BJ (cell line): Measurements from ENCODE around the gene NDUFV1. TPM values are rescaled to one million over a fixed set of nuclear protein-coding genes. Genes with fewer than 3 reads are reported as not detected.
"Not testable (repeated sequence)": the region's sequence is repeated elsewhere in the genome, so short reads cannot be mapped to it uniquely, and the experiment has no call there.

Experiments
- CTCF ChIA-PET: fragments of 350-600 bp; formaldehyde crosslinking; extraction: SDS; loops from one replicate; lab custom pipeline; 2021; ENCODE audit warnings: antibody characterized with exemption, inconsistent platforms; lab: Yijun Ruan, JAX
- POLR2A ChIA-PET: fragments of 300-600 bp; sonication (Branson Sonifier 250); formaldehyde crosslinking; extraction: SDS; loops from one replicate; lab custom pipeline; 2021; ENCODE audit warnings: antibody characterized with exemption; lab: Charles Lee
- DNase-seq: peaks from one replicate; pipeline ENCODE4 v3.0.0-alpha.2; 2011; ENCODE audit warnings: low read depth
- H3K27me3 ChIP-seq: 2 replicates; pipeline ENCODE4 v1.6.0; 2011; ENCODE audit warnings: low read length; ENCODE audit not compliant: control insufficient read depth, insufficient read depth
- H3K36me3 ChIP-seq: 2 replicates; pipeline ENCODE4 v1.5.1; 2011; ENCODE audit warnings: low read length; ENCODE audit not compliant: control insufficient read depth, insufficient read depth
- H3K4me3 ChIP-seq: 2 replicates; pipeline ENCODE4 v1.5.1; 2011; ENCODE audit warnings: low read depth, mild to moderate bottlenecking, control low read depth, low read length
- polyA minus RNA-seq: library from RNA; depleted of rRNA, polyadenylated mRNA; stranded (reverse); fragments of >200 nt; gene quantifications from 2 replicates; pipeline ENCODE4 v1.2.3, GENCODE V29; 2011; rRNA and poly(A)+ RNA removed
- polyA plus RNA-seq: library from polyadenylated mRNA; depleted of rRNA; stranded (reverse); fragments of >200 nt; gene quantifications from 2 replicates; pipeline ENCODE4 v1.2.3, GENCODE V29; 2011; rRNA removed
- TF ChIP-seq, protein P1 (sequence below): IDR thresholded peaks from 2 replicates; pipeline ENCODE4 v1.5.1; 2011; ENCODE audit warnings: low read depth, mild to moderate bottlenecking, control low read depth, inconsistent platforms, low read length, moderate library complexity; ENCODE audit not compliant: insufficient read depth

The NDUFV1 gene
- polyA plus RNA-seq (97.9 and 149 TPM in 2 replicates), polyA minus RNA-seq (61.7 and 65.1 TPM in 2 replicates)

DNA sequence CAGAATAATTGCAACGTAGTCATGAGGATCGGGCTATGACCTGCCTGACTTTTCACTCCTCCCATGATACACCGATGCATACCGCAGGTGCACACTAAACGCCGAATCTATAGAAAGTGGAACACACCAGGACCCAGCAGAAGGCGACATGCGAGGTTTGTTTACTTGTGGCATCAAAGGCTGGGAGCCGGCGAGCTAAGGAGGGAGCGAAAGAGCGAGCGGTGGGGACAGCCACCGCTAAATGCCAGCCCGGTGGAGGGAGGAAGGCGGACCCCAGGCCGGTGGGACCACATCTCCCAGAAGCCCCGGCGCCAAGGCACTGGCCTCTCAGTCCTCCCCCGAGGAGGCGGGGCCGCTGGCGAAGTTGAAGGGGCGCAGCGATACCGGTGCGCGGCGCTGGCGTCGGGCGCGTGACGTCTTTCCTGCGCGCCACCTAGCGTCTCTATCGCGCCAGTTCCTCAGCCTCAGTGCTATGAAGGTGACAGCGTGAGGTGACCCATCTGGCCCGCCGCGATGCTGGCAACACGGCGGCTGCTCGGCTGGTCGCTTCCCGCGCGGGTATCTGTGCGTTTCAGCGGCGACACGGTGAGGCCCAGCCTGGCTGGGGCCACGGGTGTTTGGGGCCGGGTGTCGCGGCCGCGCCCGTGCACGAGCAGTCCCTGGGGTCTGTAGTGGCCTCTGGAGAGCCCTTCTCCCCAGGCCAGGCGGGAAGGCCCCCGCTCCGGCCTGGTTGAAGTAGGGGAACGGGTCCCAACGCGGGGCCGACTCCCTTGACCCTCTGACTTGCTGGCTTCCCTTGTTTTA is at the start of gene NDUFV1:
Gene NDUFV1 (plus strand): TSS at position 445 of the 804 bp plus-strand sequence. CDS start 69 bp downstream, at position 514.
- ChIA-PET POLR2A (no interaction called here), CTCF (no interaction called here)
- peak; percentile 41 for DNase-seq
- TF ChIP-seq, protein P1, sequence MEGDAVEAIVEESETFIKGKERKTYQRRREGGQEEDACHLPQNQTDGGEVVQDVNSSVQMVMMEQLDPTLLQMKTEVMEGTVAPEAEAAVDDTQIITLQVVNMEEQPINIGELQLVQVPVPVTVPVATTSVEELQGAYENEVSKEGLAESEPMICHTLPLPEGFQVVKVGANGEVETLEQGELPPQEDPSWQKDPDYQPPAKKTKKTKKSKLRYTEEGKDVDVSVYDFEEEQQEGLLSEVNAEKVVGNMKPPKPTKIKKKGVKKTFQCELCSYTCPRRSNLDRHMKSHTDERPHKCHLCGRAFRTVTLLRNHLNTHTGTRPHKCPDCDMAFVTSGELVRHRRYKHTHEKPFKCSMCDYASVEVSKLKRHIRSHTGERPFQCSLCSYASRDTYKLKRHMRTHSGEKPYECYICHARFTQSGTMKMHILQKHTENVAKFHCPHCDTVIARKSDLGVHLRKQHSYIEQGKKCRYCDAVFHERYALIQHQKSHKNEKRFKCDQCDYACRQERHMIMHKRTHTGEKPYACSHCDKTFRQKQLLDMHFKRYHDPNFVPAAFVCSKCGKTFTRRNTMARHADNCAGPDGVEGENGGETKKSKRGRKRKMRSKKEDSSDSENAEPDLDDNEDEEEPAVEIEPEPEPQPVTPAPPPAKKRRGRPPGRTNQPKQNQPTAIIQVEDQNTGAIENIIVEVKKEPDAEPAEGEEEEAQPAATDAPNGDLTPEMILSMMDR = peak; percentile 60
- peak within 1 kb of the TSS; percentile 93 for H3K4me3 ChIP-seq
- peaks cover 19% of the 10 kb centered on the region for H3K36me3 ChIP-seq
- peaks cover 2% of the 10 kb centered on the region for H3K27me3 ChIP-seq

DNA sequence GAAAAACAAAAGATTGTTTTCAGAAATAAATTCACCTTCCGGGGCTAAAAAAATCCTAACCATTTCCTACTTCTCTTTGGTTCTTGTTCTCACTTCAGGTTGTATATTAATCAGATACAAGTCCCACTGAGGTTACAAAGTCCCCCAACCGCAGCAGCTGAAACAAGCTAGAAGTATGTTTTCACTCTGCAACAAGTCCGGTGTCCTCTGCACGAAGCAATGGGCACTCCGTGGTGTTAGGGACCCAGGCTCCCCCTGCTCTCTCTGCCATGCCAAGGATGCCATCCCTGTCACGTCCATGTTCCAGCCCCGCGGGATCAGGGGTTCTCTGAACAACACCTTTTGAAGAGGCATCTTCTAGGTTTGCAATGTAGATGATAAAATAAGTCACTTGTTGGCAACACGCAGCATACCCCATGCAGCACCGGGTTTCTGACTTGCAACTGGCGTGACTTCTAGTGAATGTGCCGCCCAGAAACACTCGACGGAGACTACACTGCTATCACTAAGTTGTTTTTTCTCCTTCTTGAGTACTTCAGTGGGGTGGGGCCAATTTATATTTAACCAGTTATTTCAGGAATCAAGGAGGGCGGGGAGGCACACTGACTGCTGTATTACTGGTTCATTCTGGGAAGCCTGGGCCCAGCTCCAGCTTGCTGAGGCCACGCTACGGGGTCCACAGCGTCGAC is 48.5 kb upstream of the NDUFV1 start:
- no peak for DNase-seq
- POLR2A ChIA-PET = interaction anchor here (0.6 kb wide), 1 partner anchor 815 kb away, joined by 3 read pairs; no protein-coding TSS in a partner anchor
- CTCF ChIA-PET = interaction anchor here (0.8 kb wide), 1 partner anchor 162 kb away, joined by 3 read pairs; no protein-coding TSS in a partner anchor
- TF ChIP-seq, protein P1 = no peak
- Histone ChIP-seq H3K4me3 (no peak overlapping the region), H3K36me3 (no peaks in the 10 kb centered on the region), H3K27me3 (no peaks in the 10 kb centered on the region)

DNA sequence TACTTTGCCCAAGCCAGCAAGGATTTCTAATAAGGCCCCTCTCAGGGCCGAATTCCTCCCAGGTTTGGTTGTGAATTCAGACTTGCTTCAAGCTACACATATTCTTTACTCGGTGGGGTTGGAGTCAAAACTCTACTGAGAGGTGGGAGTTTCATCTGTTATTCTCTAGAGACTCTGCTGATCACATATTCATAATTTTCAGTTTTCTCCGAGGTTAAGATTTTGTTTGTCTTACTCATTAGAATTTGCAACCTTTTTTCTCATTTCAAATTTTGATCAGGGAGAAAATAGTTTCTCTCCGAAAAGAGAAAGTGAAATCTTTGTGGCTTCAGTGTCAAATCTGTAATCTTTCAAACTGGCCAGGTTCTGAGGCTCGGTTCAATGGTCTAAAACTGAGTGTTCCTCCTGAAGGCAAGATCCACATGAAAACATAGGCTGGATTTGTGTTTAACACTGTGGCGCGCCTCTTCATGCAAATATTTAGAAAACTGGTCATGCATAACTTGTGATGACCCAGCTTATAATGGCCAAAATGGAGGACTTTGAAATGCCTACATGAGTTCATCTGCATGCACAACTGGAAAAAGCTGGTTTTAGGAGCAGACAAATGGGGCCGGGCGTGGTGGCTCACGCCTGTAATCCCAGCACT is 44.6 kb upstream of the NDUFV1 start:
- DNase-seq = no peak
- CTCF ChIA-PET = interaction anchor here (3.1 kb wide), 1 partner anchor 11 kb away, joined by 20 read pairs; no protein-coding TSS in a partner anchor

DNA sequence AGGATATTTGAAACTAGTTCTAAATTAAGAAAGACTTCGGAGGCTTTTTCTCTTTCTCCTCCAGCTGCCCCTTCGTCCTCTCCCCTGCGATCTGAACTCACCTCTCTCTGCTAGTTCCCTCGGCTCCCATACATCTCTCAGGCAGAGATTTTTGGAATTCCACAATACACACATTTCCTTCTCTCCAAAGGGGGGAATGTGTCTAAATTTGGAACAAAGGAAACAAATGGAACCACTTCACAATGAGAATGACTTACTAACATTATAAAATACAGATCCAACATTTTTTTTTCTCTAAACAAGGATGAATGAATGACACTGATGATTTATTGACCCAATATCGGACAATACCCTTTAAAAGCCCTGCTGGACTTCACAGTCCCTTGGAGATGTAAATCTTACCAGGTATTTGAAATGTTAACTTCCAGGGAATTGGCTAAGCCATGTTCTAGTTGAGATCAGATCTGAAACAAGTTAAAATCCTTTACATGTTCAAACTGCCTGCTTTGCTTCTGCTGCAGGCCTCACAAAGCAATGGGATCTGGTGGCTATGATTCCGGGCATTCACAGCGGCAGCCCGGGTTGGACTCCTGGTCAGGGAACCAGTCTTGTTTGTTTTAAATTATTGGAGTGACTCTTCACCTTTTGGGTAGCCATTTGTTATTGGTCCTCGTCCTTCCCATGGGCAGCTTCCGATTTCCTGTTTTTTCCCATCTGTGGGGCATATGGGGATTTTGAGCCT is 43.6 kb upstream of the NDUFV1 start:
- no peak for DNase-seq
- ChIA-PET CTCF (interaction anchor here (1.1 to 3.1 kb wide), 4 partner anchors 10 to 58 kb away, joined by 3 to 20 read pairs (median 4); partner anchors contain the start of gene PITPNM1), POLR2A (no interaction called here)
- no peak overlapping the region for H3K4me3 ChIP-seq
- no peaks in the 10 kb centered on the region for H3K36me3 ChIP-seq
- TF ChIP-seq, protein P1 = no peak
- H3K27me3 ChIP-seq = no peaks in the 10 kb centered on the region; the same call in 1 of the 2 replicates

More for the DNA sequence above, 44.6 kb upstream of the NDUFV1 start:
- TF ChIP-seq, protein P1 = no peak
- Histone ChIP-seq H3K27me3 (no peaks in the 10 kb centered on the region; the same call in 1 of the 2 replicates), H3K36me3 (no peaks in the 10 kb centered on the region), H3K4me3 (no peak overlapping the region)
- POLR2A ChIA-PET = no interaction called here

DNA sequence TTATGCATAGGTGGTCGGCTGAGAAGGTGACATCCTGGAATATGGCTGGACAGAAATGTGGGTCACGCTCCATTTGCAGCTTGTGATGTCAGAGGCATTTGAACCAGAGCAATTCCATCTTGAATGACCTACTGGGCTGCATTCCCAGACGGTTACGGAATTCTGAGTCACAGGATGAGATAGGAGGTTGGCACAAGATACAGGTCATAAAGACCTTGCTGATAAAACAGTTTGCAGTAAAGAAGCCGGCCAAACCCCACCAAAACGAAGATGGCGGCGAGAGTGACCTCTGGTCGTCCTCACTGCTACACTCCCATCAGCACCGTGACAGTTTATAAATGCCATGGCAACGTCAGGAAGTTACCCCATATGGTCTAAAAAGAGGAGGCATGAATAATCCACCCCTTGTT is 43.0 kb upstream of the NDUFV1 start:
- H3K4me3 ChIP-seq, H3K36me3 ChIP-seq, POLR2A ChIA-PET, H3K27me3 ChIP-seq: not testable (repeated sequence)
- DNase-seq = peak; percentile 69
- CTCF ChIA-PET = interaction anchor here (1.1 to 3.1 kb wide), 4 partner anchors 9 to 58 kb away, joined by 3 to 20 read pairs (median 4); partner anchors contain the start of gene PITPNM1
